ENCODE measurements around the gene ZDHHC14. TPM values are rescaled to one million over a fixed set of nuclear protein-coding genes. Genes with fewer than 3 reads are reported as not detected.
"Not testable (repeated sequence)": the region's sequence is repeated elsewhere in the genome, so short reads cannot be mapped to it uniquely, and the experiment has no call there.

The ZDHHC14 gene
- polyA plus RNA-seq, 2 of the 4 experiments (the other 2 are of a cell fraction), result 2.2 to 2.8 TPM

DNA sequence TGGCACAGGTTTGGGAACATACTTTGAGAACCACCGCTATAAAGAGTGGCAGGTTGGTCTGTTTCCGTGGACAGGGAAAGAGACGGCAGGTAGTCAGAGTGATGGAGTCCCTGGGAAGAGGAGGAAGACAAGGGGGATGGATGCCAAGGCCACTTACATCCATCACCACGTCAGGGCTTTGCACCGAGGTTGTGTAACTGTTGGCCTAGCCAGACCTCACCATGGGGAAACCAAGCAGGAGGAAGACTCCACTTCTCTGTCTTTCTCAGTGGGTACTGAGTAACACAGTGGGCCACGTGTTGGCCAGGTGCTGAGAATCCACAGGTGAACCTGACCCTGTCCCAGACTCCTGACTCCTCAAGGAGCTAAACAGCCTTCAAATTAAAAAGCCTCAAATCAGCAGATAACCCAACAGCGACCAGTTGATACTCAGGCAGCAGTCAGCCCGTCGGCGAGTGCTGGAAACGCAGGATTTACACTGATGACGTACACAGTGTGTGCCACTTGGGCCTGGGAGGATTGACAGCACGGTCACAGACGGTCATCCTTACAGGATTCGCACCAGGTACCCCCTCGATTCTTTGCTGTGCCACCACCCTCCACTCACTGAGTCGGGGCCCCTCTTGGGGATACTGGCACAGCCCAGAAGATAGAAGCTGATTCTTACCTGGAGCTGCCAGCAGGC is 307.4 kb downstream of the ZDHHC14 start (continued):
- TF ChIP-seq, protein P1, sequence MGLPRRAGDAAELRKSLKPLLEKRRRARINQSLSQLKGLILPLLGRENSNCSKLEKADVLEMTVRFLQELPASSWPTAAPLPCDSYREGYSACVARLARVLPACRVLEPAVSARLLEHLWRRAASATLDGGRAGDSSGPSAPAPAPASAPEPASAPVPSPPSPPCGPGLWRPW (IDR thresholded peaks at IDR 0.05), result no peak
- TF ChIP-seq MYC (IDR thresholded peaks at IDR 0.05; ENCODE audit: borderline replicate concordance, low read length), result no peak
- TF ChIP-seq HOXA7 (CRISPR knock-in tag; IDR thresholded peaks at IDR 0.05), result no peak
- no peak for TF ChIP-seq JUNB (IDR thresholded peaks at IDR 0.05)
- no peak for TF ChIP-seq NPAS2 (CRISPR knock-in tag; IDR thresholded peaks at IDR 0.05; ENCODE audit: borderline replicate concordance)
- TF ChIP-seq CHD2 (IDR thresholded peaks at IDR 0.05; ENCODE audit: low read length, partially characterized antibody), result no peak
- no peak for TF ChIP-seq EHF (CRISPR knock-in tag; IDR thresholded peaks at IDR 0.05)
- no peak for TF ChIP-seq POLR2AphosphoS2 (conservative IDR thresholded peaks at IDR 0.05; ENCODE audit: low read length)
- no peak for TF ChIP-seq SMC3 (IDR thresholded peaks at IDR 0.05)
- TF ChIP-seq RAD21 (conservative IDR thresholded peaks at IDR 0.05 in 1 of 2, IDR thresholded peaks at IDR 0.05 in 1 of 2), result no peak
- TF ChIP-seq, protein P2, sequence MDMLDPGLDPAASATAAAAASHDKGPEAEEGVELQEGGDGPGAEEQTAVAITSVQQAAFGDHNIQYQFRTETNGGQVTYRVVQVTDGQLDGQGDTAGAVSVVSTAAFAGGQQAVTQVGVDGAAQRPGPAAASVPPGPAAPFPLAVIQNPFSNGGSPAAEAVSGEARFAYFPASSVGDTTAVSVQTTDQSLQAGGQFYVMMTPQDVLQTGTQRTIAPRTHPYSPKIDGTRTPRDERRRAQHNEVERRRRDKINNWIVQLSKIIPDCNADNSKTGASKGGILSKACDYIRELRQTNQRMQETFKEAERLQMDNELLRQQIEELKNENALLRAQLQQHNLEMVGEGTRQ (IDR thresholded peaks at IDR 0.05), result no peak

DNA sequence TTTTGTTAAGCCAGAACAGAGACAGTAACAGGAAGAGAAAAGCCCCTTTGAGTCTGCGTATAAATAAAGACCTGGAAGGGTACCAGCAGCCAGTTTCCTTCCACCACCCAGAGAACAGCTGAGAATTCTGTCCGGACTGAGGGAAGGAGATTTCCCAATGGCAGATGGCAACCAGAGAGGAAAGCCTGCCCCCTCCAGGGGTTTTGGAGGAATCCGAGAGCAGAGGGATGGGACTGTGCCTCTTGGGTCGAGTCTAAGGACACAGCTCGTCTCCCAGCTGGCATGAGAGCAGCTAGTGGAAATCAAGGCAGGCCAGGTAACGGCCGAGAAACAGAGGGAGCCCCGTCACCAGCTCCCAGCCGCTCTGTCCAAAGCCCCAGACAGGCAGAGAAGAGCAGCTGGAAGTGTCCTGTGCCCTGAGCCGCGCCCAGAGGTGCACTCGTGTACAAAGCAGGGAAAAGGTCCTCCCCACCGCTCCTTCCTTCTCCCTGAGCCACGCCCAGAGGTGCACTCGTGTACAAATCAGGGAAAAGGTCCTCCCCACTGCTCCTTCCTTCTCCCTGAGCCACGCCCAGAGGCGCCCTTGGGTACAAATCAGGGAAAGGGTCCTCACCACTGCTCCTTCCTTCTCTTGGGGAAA is 308.1 kb downstream of the ZDHHC14 start:
- H3K4me2 ChIP-seq, result peak overlapping the region; percentile 49; the same call in 2 of the 3 replicates
- H3K9me3 ChIP-seq, result no peaks in the 10 kb centered on the region
- DNase-seq (ENCODE audit: low read depth in 1 of 2, low spot score in 1 of 2) (peak; percentile 18 to 29), ATAC-seq (peak; percentile 74 to 85), FAIRE-seq (no peak)
- H3K4me1 ChIP-seq, result no peaks in the 10 kb centered on the region
- H3K4me3 ChIP-seq, result no peak overlapping the region
- ChIA-PET POLR2A (no interaction called here), CTCF (interaction anchor here (0.6 to 2.6 kb wide), 5 partner anchors 9 to 375 kb away, joined by 3 to 13 read pairs (median 3); no protein-coding TSS in a partner anchor)
- no peak overlapping the region for H3K27ac ChIP-seq
- 33% methylated on average over 15 of the region's 17 CpGs for WGBS (ENCODE audit: missing lambda C conversion rate)
- TF ChIP-seq RAD21 (conservative IDR thresholded peaks at IDR 0.05 in 1 of 2, IDR thresholded peaks at IDR 0.05 in 1 of 2), result peak in 1 of 2 experiments; percentile 17; a peak in 1 of 5 replicates
- TF ChIP-seq, protein P3, sequence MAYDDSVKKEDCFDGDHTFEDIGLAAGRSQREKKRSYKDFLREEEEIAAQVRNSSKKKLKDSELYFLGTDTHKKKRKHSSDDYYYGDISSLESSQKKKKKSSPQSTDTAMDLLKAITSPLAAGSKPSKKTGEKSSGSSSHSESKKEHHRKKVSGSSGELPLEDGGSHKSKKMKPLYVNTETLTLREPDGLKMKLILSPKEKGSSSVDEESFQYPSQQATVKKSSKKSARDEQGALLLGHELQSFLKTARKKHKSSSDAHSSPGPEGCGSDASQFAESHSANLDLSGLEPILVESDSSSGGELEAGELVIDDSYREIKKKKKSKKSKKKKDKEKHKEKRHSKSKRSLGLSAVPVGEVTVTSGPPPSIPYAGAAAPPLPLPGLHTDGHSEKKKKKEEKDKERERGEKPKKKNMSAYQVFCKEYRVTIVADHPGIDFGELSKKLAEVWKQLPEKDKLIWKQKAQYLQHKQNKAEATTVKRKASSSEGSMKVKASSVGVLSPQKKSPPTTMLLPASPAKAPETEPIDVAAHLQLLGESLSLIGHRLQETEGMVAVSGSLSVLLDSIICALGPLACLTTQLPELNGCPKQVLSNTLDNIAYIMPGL (CRISPR knock-in tag; IDR thresholded peaks at IDR 0.05; ENCODE audit: borderline replicate concordance), result no peak

DNA sequence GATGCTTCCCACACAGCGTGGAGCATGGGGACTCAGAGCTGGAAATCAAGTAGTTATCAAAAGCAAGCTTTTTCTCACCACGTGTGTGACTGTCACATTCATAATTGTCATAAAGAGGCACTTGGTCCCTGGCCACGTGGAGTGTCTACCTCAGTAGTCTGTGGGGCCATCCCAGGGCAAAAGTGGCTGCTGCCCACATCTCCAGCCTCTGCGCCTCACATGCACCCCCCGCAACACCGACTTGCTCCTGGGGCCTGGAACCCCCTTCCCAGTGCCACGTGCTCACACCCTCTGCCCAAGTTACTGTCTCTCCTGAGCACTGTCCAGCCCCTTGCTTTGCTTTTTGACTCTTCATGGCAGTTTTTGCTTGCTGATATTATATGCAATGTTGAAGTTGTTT is 308.9 kb downstream of the ZDHHC14 start:
- Histone ChIP-seq H3K4me1 (no peaks in the 10 kb centered on the region), H3K4me2 (no peak overlapping the region), H3K27ac (no peak overlapping the region), H3K9me3 (no peaks in the 10 kb centered on the region), H3K4me3 (no peak overlapping the region)
- DNase-seq (ENCODE audit: low read depth in 1 of 2, low spot score in 1 of 2) (no peak), FAIRE-seq (no peak), ATAC-seq (no peak)
- ChIA-PET CTCF (interaction anchor here (0.7 to 2.6 kb wide), 3 partner anchors 14 to 375 kb away, joined by 3 to 13 read pairs (median 6); no protein-coding TSS in a partner anchor), POLR2A (no interaction called here)
- 56% methylated on average over 7 of the region's 7 CpGs for WGBS (ENCODE audit: missing lambda C conversion rate)
- no peak for TF ChIP-seq KDM5A (IDR thresholded peaks at IDR 0.05)

DNA sequence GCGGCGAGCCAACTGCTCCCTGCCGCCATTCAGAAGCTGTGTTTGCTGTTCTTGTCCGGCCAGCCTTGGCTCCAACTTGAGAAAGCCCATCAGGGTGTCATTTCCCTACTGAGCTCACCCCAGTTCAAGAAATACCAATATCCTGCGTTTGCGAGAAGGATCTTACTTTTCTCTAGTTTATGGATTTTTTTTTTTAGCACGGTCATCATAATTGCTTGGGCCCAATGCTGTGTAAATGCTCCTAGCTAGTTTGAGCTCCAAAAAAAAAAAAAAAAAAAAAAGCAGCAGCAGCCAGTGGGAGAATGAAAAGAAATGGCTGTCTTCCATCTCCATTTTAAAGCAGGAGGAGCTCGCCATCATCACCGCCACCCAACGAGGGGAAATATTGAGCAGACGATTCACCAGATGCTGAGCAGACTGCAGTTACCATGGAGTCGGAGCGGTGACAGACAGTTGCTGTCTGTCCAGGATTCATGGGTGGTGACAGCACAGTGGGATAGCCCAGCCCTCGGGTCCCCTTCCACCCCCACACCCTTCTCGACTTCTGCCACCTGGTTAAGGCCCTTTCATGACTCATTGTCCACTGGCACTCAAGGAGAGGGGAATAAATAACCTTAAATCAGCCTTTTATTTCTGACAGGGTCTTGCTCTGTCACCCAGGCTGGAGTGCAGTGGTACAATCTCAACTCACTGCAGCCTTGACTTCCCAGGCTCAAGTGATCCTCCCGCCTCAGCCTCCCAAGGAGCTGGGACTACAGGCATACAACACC is 309.6 kb downstream of the ZDHHC14 start:
- WGBS (ENCODE audit: missing lambda C conversion rate), result 83% methylated on average over 15 of the region's 16 CpGs
- no peak for DNase-seq (ENCODE audit: low read depth in 1 of 2, low spot score in 1 of 2)
- Histone ChIP-seq H3K27ac (no peak overlapping the region), H3K4me3 (no peak overlapping the region), H3K9me3 (no peaks in the 10 kb centered on the region), H3K4me2 (no peak overlapping the region), H3K4me1 (no peaks in the 10 kb centered on the region)
- CTCF ChIA-PET, result interaction anchor here (0.7 kb wide), 2 partner anchors 9 to 15 kb away, joined by 3 read pairs; no protein-coding TSS in a partner anchor
- no peak for FAIRE-seq
- TF ChIP-seq, protein P4, sequence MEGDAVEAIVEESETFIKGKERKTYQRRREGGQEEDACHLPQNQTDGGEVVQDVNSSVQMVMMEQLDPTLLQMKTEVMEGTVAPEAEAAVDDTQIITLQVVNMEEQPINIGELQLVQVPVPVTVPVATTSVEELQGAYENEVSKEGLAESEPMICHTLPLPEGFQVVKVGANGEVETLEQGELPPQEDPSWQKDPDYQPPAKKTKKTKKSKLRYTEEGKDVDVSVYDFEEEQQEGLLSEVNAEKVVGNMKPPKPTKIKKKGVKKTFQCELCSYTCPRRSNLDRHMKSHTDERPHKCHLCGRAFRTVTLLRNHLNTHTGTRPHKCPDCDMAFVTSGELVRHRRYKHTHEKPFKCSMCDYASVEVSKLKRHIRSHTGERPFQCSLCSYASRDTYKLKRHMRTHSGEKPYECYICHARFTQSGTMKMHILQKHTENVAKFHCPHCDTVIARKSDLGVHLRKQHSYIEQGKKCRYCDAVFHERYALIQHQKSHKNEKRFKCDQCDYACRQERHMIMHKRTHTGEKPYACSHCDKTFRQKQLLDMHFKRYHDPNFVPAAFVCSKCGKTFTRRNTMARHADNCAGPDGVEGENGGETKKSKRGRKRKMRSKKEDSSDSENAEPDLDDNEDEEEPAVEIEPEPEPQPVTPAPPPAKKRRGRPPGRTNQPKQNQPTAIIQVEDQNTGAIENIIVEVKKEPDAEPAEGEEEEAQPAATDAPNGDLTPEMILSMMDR (IDR thresholded peaks at IDR 0.05), result no peak
- no peak for TF ChIP-seq RAD21 (conservative IDR thresholded peaks at IDR 0.05 in 1 of 2, IDR thresholded peaks at IDR 0.05 in 1 of 2)
- TF ChIP-seq, protein P5, sequence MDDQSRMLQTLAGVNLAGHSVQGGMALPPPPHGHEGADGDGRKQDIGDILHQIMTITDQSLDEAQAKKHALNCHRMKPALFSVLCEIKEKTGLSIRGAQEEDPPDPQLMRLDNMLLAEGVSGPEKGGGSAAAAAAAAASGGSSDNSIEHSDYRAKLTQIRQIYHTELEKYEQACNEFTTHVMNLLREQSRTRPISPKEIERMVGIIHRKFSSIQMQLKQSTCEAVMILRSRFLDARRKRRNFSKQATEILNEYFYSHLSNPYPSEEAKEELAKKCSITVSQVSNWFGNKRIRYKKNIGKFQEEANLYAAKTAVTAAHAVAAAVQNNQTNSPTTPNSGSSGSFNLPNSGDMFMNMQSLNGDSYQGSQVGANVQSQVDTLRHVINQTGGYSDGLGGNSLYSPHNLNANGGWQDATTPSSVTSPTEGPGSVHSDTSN (IDR thresholded peaks at IDR 0.05), result no peak
- TF ChIP-seq MAFK (IDR thresholded peaks at IDR 0.05; ENCODE audit: partially characterized antibody), result peak; percentile 69
- no peak for ATAC-seq
- POLR2A ChIA-PET, result no interaction called here

DNA sequence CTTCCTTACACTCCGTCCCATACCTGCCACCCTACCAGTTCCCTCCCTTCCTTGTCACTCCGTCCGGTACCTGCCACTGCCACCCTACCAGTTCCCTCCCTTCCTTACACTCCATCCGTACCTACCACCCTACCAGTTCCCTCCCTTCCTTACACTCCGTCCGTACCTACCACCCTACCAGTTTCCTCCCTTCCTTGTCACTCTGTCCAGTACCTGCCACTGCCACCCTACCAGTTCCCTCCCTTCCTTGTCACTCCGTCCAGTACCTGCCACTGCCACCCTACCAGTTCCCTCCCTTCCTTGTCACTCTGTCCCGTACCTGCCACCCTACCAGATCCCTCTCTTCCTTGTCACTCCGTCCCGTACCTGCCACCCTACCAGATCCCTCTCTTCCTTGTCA is 310.6 kb downstream of the ZDHHC14 start:
- DNase-seq (ENCODE audit: low read depth in 1 of 2, low spot score in 1 of 2); FAIRE-seq; CTCF ChIA-PET; H3K9me3 ChIP-seq; H3K4me1 ChIP-seq; H3K4me3 ChIP-seq; H3K27ac ChIP-seq; ATAC-seq; H3K4me2 ChIP-seq; POLR2A ChIA-PET: not testable (repeated sequence)
- 79% methylated on average over 8 of the region's 10 CpGs for WGBS (ENCODE audit: missing lambda C conversion rate)

Measured in A549 (cell line).